GM12878 (cell line): ENCODE measurements around the gene DIAPH1. TPM values are rescaled to one million over a fixed set of nuclear protein-coding genes. Genes with fewer than 3 reads are reported as not detected.

Experiments
- BRCA1 ChIP-seq: IDR thresholded peaks from 2 replicates; pipeline ENCODE4 v1.6.1; 2011; ENCODE audit warnings: low read depth, low read length, improper control_type of control experiment
- CBX5 ChIP-seq: sonication (generic); IDR thresholded peaks from 2 replicates; pipeline ENCODE4 v1.6.1; 2016; ENCODE audit warnings: low read depth, moderate library complexity, mild to moderate bottlenecking, inconsistent platforms
- CHD2 ChIP-seq: IDR thresholded peaks from 2 replicates; pipeline ENCODE4 v1.6.1; 2011; ENCODE audit warnings: low read depth, low read length, improper control_type of control experiment, borderline replicate concordance
- EED ChIP-seq: sonication (generic); IDR thresholded peaks from 2 replicates; pipeline ENCODE4 v1.6.1; 2016; ENCODE audit warnings: antibody characterized with exemption, low read depth
- EZH2 ChIP-seq: IDR thresholded peaks from 2 replicates; pipeline ENCODE4 v1.6.1; 2012; ENCODE audit warnings: low read depth, mild to moderate bottlenecking, control low read depth, inconsistent platforms, low read length, borderline replicate concordance; ENCODE audit not compliant: control insufficient read depth
- FOXM1 ChIP-seq: IDR thresholded peaks from 2 replicates; pipeline ENCODE4 v1.6.1; 2012; ENCODE audit warnings: low read depth, mild to moderate bottlenecking, inconsistent platforms, low read length, moderate library complexity
- GATAD2B ChIP-seq: fragments of 450-650 bp; conservative IDR thresholded peaks from 2 replicates; pipeline ENCODE4 v1.6.1; 2017; ENCODE audit warnings: low read depth, mild to moderate bottlenecking, moderate library complexity
- HDGF ChIP-seq: fragments of 450-650 bp; IDR thresholded peaks from 2 replicates; pipeline ENCODE4 v1.6.1; 2016; ENCODE audit warnings: antibody characterized with exemption
- IKZF2 ChIP-seq, 2 experiments: fragments of 450-650 bp; IDR thresholded peaks; 2 replicates each; pipeline ENCODE4 v1.6.1; 2017; ENCODE audit warnings: mild to moderate bottlenecking in 2 of 2, moderate library complexity in 2 of 2
- IRF4 ChIP-seq: IDR thresholded peaks from 2 replicates; pipeline ENCODE4 v1.6.1; 2011; ENCODE audit warnings: low read depth, low read length
- MEF2B ChIP-seq: fragments of 450-650 bp; IDR thresholded peaks from 2 replicates; pipeline ENCODE4 v1.6.1; 2018; ENCODE audit warnings: mild to moderate bottlenecking, moderate library complexity; ENCODE audit not compliant: partially characterized antibody, poor library complexity, severe bottlenecking
- NFYA ChIP-seq: IDR thresholded peaks from 2 replicates; pipeline ENCODE4 v1.6.1; 2011; ENCODE audit warnings: low read depth, mild to moderate bottlenecking, low read length, improper control_type of control experiment, borderline replicate concordance
- NR2F1 ChIP-seq: fragments of 450-650 bp; conservative IDR thresholded peaks from 2 replicates; pipeline ENCODE4 v1.6.1; 2017; ENCODE audit warnings: mild to moderate bottlenecking
- PBX3 ChIP-seq: IDR thresholded peaks from 2 replicates; pipeline ENCODE4 v1.6.1; 2011; ENCODE audit warnings: mild to moderate bottlenecking, low read depth, low read length, moderate library complexity; ENCODE audit not compliant: insufficient replicate concordance
- POLR2AphosphoS2 ChIP-seq: IDR thresholded peaks from 2 replicates; pipeline ENCODE4 v1.6.1; 2011; ENCODE audit warnings: low read depth, mild to moderate bottlenecking, low read length, improper control_type of control experiment, moderate library complexity
- RCOR1 ChIP-seq: conservative IDR thresholded peaks from 2 replicates; pipeline ENCODE4 v1.6.1; 2012; ENCODE audit warnings: low read depth, low read length, improper control_type of control experiment
- SMAD1 ChIP-seq: fragments of 450-650 bp; IDR thresholded peaks from 2 replicates; pipeline ENCODE4 v1.6.1; 2018; ENCODE audit warnings: mild to moderate bottlenecking, low read depth; ENCODE audit not compliant: partially characterized antibody
- SMAD5 ChIP-seq: IDR thresholded peaks from 2 replicates; pipeline ENCODE4 v1.6.1; 2016; ENCODE audit warnings: antibody characterized with exemption, low read depth
- SP1 ChIP-seq: IDR thresholded peaks from one replicate; pipeline ENCODE4 v1.6.1; 2011; ENCODE audit warnings: low read depth, low read length
- SREBF1 ChIP-seq: IDR thresholded peaks from 2 replicates; pipeline ENCODE4 v1.6.1; 2012; ENCODE audit warnings: mild to moderate bottlenecking, low read length
- SUZ12 ChIP-seq: fragments of 200-600 bp; sonication (generic); IDR thresholded peaks from one replicate; pipeline ENCODE4 v1.6.1; 2018; ENCODE audit warnings: antibody characterized with exemption, mild to moderate bottlenecking; ENCODE audit not compliant: unreplicated experiment
- ZNF384 ChIP-seq: IDR thresholded peaks from 2 replicates; pipeline ENCODE4 v1.6.1; 2012; ENCODE audit warnings: low read depth, mild to moderate bottlenecking, low read length, improper control_type of control experiment, borderline replicate concordance
- ZSCAN29 ChIP-seq: fragments of 450-650 bp; IDR thresholded peaks from 2 replicates; pipeline ENCODE4 v1.6.1; 2017; ENCODE audit warnings: mild to moderate bottlenecking, moderate library complexity
- polyA plus RNA-seq, 11 experiments: library from polyadenylated mRNA; depleted of rRNA in 4 of 11; unstranded in 6 of 11; stranded (reverse) in 5 of 11; fragments of >200 nt; fragmentation: Nextera tagmentation in 4 of 11; fragmentation: Illumina TruSeq in 1 of 11; extraction: Ambion mirVana in 4 of 11; extraction: Trizol in 1 of 11; gene quantifications; 1 replicate in 1 of 11; 2 replicates in 10 of 11; pipeline versions ENCODE4 v1.2.1 to v1.2.3, GENCODE V29; 2011 to 2016; ENCODE audit warnings: inconsistent platforms in 2 of 11, missing spikeins in 2 of 11, low read depth in 1 of 11
- total RNA-seq, 4 experiments: library from RNA; depleted of rRNA in 3 of 4; stranded (reverse); fragments of >200 nt in 3 of 4; fragmentation: Illumina TruSeq in 1 of 4; extraction: Trizol in 1 of 4; gene quantifications; 2 replicates each; pipeline versions ENCODE4 v1.2.1 to v1.2.3, GENCODE V29; 2013 to 2021
- TF ChIP-seq, protein P1 (sequence below): fragments of 450-650 bp; IDR thresholded peaks from 2 replicates; pipeline ENCODE4 v1.6.1; 2016; ENCODE audit warnings: mild to moderate bottlenecking, moderate library complexity, borderline replicate concordance
- TF ChIP-seq, protein P2 (sequence below), 3 experiments: IDR thresholded peaks in 2 of 3; conservative IDR thresholded peaks in 1 of 3; 2 replicates each; pipeline ENCODE4 v1.5.1; 2011; ENCODE audit warnings: low read depth in 3 of 3, low read length in 3 of 3, mild to moderate bottlenecking in 3 of 3, control low read depth in 2 of 3, moderate library complexity in 2 of 3, inconsistent platforms in 1 of 3, mixed read lengths in 1 of 3; ENCODE audit not compliant: control insufficient read depth in 2 of 3, insufficient read depth in 1 of 3; ENCODE audit errors: extremely low read depth in 1 of 3

The DIAPH1 gene
- total and polyA plus RNA-seq, 10 of the 15 experiments (the other 5 are each of a cell fraction or from before 2014, with no cell fraction given), result 37.8 to 168 (median 59.0) TPM

GRCh38 chr5:141605523-141606277, 13.1 kb downstream of the DIAPH1 start (continued):
- TF ChIP-seq FOXM1 (peak; percentile 83), IRF4 (peak; percentile 63), PBX3 (no peak), NR2F1 (no peak), EED (peak; percentile 91), POLR2AphosphoS2 (no peak), GATAD2B (no peak; the same call in 1 of the 2 replicates), CBX5 (peak; percentile 92), SMAD1 (no peak), MEF2B (peak; percentile 38), ZSCAN29 (no peak), SP1 (no peak), SREBF1 (no peak), CHD2 (0 out of 2 replicates have a peak, but pooled peaks have one; percentile 49), BRCA1 (no peak), RCOR1 (no peak), SMAD5 (no peak), HDGF (no peak), ZNF384 (no peak), EZH2 (no peak), NFYA (no peak), IKZF2 (IDR thresholded peaks at IDR 0.05) (peak; percentile 82 to 83; a peak in 3 of 4 replicates), SUZ12 (no peak)
- TF ChIP-seq, protein P1, sequence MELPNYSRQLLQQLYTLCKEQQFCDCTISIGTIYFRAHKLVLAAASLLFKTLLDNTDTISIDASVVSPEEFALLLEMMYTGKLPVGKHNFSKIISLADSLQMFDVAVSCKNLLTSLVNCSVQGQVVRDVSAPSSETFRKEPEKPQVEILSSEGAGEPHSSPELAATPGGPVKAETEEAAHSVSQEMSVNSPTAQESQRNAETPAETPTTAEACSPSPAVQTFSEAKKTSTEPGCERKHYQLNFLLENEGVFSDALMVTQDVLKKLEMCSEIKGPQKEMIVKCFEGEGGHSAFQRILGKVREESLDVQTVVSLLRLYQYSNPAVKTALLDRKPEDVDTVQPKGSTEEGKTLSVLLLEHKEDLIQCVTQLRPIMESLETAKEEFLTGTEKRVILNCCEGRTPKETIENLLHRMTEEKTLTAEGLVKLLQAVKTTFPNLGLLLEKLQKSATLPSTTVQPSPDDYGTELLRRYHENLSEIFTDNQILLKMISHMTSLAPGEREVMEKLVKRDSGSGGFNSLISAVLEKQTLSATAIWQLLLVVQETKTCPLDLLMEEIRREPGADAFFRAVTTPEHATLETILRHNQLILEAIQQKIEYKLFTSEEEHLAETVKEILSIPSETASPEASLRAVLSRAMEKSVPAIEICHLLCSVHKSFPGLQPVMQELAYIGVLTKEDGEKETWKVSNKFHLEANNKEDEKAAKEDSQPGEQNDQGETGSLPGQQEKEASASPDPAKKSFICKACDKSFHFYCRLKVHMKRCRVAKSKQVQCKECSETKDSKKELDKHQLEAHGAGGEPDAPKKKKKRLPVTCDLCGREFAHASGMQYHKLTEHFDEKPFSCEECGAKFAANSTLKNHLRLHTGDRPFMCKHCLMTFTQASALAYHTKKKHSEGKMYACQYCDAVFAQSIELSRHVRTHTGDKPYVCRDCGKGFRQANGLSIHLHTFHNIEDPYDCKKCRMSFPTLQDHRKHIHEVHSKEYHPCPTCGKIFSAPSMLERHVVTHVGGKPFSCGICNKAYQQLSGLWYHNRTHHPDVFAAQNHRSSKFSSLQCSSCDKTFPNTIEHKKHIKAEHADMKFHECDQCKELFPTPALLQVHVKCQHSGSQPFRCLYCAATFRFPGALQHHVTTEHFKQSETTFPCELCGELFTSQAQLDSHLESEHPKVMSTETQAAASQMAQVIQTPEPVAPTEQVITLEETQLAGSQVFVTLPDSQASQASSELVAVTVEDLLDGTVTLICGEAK, result peak; percentile 11; the same call in 1 of the 2 replicates
- TF ChIP-seq, protein P2, sequence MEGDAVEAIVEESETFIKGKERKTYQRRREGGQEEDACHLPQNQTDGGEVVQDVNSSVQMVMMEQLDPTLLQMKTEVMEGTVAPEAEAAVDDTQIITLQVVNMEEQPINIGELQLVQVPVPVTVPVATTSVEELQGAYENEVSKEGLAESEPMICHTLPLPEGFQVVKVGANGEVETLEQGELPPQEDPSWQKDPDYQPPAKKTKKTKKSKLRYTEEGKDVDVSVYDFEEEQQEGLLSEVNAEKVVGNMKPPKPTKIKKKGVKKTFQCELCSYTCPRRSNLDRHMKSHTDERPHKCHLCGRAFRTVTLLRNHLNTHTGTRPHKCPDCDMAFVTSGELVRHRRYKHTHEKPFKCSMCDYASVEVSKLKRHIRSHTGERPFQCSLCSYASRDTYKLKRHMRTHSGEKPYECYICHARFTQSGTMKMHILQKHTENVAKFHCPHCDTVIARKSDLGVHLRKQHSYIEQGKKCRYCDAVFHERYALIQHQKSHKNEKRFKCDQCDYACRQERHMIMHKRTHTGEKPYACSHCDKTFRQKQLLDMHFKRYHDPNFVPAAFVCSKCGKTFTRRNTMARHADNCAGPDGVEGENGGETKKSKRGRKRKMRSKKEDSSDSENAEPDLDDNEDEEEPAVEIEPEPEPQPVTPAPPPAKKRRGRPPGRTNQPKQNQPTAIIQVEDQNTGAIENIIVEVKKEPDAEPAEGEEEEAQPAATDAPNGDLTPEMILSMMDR (IDR thresholded peaks at IDR 0.05 in 2 of 3, conservative IDR thresholded peaks at IDR 0.05 in 1 of 3; ENCODE audit: control insufficient read depth in 2 of 3, extremely low read depth in 1 of 3, insufficient read depth in 1 of 3, low read depth in 3 of 3, low read length in 3 of 3), result no peak
